GOT3 (cell line): Measurements from ENCODE around the gene PRDM15.

Source experiments
- DNase-seq: peaks from one replicate; lab custom pipeline; 2025; ENCODE audit warnings: mixed read lengths; lab: John Stamatoyannopoulos, UW

Gene PRDM15

DNA sequence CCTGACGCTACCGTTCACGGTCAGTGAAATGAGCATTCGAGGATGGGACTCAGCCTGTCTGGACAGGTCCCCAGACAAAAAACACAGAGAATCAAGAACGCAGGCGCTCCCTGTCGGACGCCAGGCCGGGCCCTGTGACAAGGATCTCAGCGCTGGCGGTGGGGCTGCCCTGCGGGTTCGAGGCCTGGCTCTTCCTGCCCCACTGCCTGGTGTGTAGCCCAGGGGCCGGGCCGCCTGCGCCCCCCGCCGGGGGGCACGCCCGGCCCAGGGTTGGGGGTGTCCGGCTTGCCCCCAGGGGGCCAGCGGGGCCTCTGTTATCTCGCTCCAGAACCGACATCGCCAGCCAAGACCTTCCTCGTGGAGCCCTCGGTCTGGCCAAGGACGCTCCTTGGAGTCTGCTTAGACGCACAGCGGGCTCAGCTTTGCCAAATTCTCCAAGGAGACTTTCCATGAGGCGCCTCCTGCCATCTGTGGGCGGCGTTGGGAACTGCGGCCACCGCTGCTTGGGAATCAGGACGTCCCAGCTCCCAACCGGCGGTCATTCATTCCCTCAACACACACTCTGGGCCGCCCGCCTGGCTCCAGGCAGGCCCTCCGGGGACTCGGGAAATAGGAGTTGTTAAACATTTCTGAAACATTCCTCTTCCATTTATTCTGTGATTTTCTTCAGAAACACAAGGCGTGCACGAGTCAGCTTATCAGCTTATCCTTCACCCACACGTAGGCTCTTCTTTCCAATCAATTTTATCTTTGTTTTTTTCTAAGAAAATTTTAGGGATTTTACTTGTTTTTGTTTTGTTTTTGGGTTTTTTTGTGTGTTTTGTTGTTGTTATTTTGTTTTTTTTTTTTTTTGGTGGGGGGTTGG lies 101.0 kb downstream of the PRDM15 start:
- DNase-seq: peak; percentile 47

DNA sequence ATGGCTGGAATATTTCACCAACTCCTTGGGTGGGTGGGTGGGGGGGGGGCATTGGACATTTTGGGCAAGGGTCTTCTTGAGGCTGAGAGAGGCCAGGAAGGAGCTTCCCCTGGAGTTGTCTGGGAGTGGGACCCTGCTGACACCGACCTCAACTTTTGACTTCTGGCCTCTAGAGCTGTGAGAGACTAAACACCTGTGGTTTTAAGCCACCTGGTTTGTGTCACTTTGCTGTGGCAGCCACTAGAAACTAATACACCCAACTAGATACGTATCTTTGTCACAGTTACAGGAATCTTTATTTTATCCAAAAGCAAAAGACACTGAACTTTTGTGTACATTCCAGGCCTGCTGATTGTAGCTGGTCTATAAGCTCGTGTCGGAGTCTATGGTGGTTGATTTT lies 102.4 kb downstream of the PRDM15 start:
- no peak for DNase-seq

DNA sequence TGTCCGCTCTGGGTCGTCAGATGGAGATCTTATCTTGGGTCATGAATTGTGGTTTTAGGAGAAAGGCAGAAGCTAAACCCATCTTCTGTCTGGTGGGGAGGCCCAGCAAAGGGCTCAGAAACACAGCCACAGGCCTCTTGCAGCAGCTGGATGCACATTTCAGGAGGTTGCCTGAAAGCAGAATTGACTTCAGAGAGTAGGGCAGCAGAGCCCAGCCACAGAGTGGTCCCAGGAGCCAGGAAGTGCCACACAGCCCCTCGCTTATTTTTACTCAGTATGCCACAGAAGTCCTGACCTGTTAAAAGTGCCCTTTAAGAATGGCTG lies 104.0 kb downstream of the PRDM15 start:
- no peak for DNase-seq

DNA sequence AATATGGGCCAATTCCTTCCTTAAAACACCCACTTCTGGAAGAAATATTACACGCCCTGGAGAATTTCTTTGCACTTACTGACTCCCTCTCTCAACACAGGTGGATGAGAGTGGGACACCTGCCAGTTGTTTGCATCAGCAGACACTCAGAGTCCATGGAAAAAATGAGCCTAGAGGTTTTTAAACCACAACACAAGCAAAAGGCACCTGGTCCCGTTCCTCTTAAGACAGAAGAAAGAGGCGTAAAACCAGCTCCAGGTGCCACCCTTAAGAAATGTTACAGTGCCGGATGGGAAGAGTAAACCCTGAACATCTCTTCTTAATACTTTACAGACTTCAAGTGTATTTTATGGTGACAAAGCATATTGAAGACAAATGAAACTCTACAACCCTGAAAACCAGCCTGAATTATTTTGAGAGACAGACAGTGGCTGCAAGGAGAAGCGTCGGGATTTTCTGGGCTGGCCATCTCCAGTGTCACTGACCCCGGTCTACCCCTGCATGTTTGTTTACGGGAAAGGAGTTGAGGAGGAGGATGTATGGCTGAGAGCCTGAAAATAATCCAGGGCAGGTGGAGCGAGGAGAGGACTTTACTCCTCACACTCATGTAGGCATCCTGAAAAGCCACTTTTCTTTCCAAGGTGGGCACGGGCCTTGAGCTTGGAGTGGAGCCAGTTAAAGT lies 104.5 kb downstream of the PRDM15 start:
- DNase-seq: no peak

DNA sequence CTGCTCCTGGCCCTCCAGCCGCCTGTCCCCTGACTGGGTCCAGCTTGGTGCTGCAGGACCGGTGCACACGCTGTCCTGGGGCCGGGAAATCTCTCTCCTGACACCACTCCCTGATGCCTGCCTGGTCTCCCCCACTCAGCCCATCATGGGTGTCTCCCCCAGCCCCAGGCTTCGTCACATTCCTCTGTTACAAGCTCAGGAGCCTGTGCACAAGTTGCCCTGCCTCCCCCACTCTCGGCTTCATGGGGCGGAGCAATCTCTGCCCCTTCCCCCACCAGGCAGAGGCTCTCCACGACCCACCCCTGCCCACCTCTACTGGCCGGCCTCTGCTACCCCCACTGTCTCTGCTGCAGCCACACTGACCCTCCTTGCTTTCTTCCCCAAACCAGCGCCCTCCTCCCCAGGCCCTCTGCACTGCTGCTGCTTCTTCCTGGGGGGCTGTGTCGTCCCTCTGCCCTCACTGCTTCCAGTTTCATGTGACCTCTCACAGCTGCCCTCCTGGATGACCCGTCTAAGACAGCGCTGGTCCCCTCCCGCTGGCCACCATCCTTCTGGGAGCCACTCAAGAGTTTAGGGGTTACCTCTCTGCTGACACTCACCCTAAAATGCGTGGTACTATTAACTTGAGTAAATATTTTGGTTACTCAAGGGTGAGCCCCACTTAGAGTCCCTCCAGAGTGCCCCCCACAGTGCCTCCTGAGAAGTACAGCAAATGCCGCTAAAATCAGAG lies 106.6 kb downstream of the PRDM15 start:
- DNase-seq: no peak

DNA sequence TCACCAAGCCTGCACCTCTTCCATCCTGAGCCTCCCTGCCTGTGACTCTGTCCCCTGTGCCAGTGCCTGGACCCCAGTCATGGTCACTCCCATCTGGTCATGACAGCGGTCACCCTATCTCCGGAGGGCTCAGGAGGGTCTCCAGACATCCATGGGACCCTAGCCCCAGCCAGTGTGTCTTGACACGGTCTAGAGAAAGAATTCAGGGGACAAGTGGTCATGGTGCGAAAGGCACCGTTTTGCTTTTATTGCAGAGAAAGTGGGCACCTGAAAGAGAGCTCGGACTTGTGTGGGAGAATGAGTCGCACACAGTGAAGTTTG lies 107.6 kb downstream of the PRDM15 start:
- no peak for DNase-seq

DNA sequence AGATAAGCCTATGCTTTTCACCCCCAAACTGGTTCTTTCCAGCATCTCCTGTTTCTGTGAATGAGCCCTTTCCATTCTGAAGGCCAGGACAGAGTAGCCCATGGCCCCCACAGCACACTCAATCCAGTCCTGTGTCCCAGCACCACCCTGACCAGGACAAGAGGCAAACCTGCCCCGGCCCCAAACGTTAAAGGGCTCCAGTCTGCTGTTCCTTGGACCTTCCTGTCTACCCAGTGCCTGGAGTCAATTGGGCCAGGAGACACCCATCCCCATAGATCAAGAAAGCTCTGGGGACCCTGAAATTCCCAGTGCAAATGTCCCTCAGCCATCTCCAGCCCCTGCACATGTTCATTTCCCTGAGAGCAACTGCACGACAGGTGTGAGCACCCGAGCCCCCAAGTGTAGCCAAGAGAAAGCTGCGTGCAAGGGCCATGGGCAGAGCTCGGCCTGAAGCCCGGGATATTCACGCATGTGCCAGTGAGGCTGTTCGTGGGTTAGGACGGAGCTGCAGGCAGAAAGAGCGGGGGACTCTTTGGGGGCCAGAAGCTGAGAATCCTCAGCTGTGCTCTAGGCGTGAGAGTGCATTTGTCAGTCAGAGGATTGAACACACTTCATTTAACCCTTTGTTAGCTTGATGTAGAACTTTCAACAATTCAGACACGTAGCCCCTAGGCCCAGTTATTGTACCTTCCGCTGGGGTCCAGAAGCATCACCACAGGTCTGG lies 108.1 kb downstream of the PRDM15 start:
- no peak for DNase-seq

DNA sequence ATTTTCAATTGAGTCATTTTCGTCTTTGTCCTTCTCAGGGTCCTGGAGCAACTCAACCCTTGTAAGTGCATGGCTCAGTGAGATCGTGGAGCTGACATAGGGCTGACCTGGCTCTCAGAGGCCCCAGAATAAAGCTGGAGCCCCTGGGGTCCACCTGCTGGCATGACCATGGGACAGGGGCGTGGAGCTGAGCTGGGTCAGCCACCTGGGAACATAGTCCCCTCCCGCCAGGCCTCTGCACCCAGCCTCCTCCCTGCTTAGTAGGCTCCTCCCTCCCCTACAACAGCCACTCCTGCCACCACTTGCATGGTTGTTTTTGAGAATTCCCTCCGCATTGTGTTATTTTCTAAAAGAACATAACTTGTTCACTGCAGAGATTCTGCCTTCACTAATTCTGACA lies 109.2 kb downstream of the PRDM15 start:
- no peak for DNase-seq

DNA sequence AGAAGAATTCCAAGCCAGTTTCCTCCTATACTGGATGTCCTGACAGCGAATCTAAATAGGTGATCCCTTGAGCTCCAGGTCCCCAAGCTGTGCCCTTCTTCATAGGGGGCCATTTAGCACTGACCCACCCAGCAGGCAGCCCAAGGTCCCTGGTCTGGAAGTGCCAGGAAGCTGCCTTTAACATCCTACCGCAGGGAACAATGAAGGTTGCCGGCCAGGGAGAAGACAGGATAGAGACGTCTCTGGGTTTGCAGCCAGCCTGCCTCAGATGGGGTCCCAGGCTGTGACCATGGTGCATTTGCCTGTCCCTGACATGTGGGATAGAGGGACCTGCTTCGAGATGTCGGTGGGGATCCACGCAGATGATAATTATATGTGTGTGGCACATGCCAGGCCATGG lies 109.6 kb downstream of the PRDM15 start:
- no peak for DNase-seq

DNA sequence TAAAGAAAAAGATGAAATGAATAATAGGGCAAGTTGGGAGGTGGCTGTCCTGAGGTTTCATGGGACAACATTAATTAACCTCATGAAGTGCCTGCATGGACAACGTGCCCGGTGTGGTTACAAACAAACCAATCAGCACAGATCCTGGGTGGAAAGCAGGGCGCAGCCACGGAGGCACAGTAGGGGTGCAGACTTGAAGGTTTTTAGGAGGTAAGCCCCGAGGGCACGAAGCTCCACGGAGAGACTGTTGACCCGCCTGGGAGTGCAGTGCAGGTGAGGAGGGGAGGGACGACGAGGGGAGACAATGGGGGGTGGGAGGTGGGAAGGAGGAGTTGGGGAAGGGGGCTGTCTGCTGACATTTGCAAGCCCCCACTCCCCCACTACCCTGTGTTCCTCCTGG lies 110.0 kb downstream of the PRDM15 start:
- no peak for DNase-seq

DNA sequence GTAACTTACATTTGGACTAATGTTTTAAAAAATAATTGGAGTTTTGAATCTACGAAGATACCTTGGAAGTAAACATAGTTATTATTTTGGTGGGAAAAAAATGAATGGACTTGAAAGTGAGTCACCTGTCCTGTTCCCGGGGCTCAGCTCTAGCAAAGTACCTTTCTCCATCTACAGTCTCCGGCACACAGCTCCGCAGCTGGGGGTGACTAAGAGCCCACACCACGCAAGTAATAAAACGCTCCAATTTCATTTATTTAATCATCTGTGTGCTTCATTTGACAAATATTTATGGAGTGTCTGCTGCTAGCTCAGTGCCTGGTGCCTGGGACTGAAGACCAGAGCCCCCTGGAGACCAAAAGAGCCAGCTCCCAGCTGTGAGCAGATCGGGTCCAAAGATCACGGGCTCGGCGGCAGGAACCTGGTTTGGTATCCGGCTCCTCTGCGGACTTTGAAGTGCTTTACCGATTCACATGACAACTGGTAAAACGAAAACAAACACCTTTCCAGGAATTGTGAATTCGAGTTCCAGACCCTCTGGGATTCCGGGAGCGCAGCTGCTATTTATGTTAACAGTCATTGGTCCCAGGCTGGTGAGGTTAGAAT lies 110.6 kb downstream of the PRDM15 start:
- no peak for DNase-seq

DNA sequence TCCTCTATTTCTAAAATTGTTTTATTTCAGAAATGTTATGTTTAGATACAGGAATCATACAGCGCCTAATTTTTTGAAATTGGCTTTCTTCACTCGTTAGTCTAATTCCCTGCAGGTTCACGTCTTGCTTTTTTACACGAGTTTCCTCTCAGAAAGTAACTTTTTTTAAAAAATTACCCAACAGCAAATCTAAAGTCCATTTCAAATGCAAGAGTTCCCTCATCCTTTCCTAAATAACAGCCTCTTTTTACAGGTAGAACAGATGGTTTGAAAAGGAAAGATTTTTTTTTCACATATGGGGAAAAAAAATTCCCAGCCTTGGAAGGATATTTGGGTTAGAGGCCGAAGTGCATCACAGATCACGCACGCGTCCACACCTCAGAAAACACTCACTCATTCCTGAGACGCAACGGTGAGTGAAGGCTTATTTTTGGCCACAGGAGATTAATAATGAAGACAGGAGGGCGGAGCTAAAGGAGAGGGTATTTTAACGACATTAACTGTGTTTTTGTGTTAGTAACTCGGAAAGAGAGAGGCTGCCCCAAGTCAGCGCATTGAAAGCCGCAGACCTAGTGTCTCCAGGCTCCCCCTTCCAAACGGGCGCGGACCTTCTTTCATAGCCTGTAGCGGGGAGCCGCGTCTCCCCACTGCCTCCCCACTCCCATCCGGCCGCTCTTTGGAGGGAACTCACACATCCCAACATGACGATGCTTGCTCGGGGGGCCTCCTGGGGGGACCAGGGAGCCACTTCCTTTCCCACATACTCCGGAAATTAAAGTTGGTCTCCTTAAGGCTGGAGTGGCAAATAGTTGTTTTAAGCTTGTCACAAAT lies 111.3 kb downstream of the PRDM15 start:
- no peak for DNase-seq

DNA sequence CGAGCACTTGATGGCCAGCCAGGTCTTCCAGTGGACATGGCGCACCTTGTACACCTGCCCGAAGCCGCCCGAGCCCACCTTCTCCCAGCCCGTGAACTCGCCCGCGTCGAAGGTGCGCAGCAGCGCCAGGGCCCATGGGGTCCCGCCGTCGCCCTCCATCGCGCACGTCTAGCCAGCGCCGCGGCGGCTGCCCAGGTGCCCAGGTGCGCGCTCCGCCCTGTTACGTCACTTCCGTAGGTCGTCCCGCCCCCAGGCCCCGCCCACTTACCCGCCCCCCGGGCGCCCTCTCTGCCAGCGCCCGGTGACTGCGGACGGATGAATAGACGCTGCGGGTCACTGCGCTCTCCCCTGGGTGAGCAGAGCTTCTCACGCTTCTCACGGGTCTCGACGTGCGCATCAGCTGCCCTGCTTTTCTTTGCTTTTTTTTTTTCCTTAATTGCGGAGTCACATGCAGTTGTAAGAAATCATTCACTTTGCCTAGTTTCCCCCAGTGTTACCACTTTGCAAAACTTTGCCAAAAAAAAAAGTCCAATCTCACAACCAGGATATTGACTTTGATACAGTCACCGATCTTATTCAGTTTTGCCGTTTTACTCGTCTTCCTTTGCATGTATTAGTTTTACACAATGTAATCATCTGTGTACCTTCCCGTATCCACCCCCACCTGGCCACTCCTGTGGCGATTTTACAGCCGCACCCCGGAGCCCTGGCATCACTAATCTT lies 112.1 kb downstream of the PRDM15 start, which contains the start of gene RIPK4:
TSS of gene RIPK4 (minus strand) at position 170 of the 723 bp plus-strand sequence. CDS start at position 159, 11 bp downstream.
- no peak for DNase-seq

DNA sequence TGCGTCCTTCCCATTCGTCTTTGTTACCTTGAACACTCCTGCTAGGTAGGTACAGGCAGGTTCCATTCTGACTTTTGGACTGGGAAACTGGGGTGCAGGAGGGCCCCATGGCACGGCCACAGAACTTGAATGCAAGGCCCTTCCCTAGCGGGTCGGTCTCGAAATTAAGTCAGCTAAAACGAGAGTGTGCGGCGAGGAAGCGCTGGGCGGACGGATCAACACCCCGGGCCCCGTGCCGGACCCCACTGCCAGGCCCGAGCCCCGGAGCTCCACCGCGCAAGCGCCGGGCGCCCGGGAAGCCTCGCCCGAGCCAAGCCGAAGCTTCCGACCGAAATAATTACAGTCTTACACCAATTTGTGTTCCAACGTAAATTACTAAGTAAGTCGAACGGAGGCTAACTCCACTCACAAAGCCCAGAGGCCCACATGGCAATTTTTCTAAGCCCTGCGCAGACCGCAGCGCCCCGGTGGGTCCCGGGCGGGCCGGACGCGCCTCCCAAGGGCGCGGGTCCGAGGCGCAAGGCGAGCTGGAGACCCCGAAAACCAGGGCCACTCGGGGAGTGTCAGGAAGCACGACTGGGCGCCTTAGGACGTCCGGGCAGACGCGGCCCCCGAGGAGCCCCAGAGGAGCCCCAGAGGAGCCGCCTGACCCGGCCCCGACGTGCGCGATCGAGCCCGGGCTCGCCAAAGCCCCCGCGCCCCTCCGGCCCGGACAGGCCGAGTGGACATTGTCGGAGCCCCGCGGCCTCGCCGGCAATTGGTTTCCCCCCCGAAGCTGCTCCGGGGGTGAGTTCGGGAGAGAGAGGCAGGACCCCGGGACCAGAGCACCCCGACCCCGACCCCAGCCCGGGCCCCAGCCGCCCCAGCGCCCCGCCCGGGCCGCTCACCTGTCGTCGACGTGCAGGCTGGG lies 112.9 kb downstream of the PRDM15 start:
- no peak for DNase-seq

DNA sequence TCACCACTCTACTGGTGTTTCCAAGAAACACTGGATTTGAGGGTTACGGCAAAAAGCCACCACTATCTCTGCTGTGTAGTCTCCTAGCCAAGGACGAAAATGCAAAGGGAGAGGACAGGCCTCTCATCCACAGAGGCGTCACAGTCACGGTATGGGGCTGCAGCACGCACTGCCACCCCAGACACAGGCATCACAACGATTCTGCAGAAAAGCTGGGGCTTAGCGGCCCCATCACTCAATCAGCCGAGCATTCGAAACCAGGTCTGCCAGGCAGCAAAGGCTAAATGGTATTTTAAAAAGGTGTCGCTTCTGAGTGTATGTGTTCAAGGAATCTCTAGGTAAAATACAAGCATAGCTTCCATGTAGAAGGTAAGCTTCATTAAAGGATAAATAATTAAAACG lies 113.7 kb downstream of the PRDM15 start:
- no peak for DNase-seq

DNA sequence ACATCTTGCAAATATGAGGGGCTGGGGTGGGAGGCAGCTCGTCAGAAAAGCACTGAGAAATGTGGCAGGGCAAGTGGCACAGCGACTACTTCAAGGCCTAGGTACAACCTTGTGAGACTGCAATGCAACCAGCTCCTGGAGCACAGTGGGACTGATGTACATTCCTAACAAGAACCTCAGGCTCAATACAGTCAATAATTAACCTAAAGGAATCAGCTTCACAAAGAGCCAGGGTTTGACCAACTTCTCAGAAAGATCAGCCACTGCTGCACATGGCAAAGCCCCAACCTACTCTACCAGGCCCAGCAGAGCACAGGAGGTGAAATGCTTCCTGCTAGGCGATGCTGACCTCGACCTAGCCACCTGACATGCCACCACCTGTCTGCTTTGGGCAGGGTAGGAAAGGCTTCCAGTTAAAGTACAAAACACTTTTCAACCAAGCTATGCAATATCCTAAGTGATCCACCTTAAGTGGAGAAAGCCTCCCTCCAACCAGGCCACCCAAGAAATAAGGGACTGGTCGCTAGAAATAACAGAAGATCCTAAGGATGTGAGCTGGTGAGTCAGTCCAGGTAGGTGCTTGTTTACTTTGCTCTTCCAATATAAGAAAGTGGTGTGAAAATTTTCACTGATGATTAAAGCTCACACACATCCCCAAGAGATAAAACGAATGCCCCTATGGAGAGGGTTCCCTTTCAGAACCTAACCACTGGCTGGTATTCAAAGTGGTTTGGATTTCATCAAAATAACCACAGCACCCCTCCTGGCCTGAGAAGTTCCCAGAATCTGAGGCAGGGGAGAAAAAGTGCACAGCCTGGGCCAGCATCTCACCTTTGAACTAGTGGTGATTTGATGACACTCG lies 114.4 kb downstream of the PRDM15 start:
- no peak for DNase-seq

DNA sequence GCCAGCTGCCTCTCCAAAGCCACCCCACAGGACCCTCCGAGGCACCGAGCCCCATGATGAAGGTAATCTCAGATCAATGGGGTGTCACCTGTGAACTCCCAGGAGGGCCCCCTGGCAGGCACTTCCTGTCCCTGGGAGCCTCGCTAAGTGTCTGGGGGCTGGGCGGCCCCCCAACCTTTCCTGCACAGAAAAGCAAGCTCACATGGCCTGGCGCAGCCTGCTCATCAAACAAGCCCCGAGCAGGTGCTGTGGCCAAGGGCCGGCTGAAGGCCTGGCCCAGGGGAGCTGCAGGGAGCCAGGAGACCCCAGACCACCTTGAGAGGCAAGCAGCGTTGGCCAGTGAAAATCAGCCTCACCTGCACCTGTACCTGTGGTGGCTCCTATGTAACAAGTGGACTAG lies 115.1 kb downstream of the PRDM15 start:
- no peak for DNase-seq

DNA sequence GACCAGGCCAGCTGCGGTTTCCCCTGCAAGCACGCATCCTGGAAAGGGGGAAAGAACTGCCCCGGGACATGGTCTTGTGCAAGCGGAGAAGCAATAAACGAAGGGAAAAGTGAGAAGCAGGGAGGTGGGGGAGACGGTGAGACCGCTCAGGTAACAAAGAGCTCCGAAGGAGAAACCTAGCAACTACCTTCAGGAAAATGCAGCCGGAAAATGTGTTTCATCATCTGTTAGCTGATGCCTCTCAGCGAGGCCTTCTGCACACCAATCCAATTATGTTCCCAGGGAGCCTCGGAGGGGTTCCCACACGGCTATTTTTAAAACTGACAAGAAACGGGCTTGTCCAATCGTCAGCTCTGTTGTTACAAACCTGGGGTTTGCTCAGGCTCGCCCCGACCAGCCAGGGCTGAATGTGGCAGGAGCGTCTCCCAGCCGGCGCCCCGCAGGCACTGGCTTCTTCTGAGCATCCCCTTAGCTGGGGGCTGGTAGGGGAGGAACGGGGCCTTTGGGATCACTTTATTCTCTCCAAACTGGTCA lies 115.7 kb downstream of the PRDM15 start:
- DNase-seq: no peak
